Hindlimb muscle (tissue), 1 donor: ENCODE results near the gene PREB. TPM values are rescaled to one million over a fixed set of nuclear protein-coding genes. Genes with fewer than 3 reads are reported as not detected.
"Not testable (repeated sequence)": the region's sequence is repeated elsewhere in the genome, so short reads cannot be mapped to it uniquely, and the experiment has no call there.

ENCODE experiments used
- DNase-seq: peaks from one replicate; pipeline ENCODE4 v3.0.0-alpha.2; 2013
- polyA plus RNA-seq: library from polyadenylated mRNA; unstranded; fragments of 120-200 nt; gene quantifications from one replicate; pipeline ENCODE4 v1.2.1, GENCODE V29; 2013; ENCODE audit not compliant: insufficient read length

The PREB gene
- polyA plus RNA-seq, result 35.1 TPM

DNA sequence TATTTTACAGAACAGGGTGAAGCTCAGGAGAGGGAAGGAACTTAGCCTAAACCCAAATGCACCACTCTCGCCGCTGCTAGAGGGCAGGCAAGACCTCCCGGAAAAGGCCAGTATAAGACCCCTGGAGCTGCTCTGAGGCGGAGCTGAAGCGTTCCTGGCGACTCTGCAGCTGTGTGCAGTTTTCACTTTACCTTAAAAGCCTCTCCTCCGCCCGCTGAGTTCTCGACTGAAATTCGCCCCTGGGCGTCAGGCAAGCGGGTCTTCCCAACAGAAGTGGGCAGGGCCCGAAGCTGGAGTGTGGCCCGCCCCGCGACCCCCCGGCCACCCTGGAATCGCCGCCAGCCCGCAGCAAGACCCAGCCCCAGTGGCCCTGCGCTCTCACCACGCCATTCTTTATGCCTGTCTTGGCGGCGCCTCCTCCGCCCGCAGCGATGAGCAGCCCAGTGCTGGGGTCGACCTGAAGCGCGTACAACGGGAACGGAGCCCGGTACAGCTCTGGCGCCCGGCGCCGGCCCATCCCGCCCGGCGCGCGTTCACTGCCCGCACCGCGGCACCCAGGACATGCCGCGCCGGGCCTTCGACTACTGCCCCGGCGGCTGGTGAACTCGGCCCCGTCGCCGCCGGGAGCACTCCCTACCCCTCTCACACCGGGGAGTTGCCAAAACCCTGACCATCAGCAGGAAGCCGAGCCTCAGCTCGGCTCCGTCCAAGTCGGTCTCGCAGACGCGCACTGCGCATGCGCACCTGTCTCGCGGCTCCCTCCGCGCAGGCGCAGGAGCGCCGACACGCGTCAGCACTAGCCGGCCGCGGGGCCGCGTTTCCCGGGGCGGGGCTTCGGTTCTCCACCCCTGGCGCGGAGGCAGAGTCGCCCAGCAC lies at the start of gene PREB:
TSS of gene PREB (minus strand) at position 732 of the 876 bp plus-strand sequence. CDS start at position 517, 215 bp downstream.
- DNase-seq, result peak; percentile 99

DNA sequence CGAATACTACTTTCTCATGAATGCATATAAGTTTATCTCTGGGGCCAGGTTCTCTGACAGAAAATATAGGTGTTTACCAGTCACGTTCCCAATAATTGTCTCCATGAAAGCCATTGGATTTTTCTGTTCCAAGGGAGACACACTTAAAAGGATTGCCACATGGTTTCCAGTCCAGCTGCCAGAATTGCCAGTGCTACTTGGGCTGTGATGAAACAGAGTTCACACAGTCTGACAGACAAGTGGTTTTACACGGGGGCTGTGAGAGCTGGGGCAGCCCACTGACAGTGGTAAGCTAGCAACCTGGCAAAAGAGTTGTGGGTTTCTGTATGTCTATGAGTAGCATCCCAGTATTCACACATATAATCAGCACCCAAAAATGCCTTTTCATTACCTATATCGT lies 49.7 kb upstream of the PREB start:
- no peak for DNase-seq

DNA sequence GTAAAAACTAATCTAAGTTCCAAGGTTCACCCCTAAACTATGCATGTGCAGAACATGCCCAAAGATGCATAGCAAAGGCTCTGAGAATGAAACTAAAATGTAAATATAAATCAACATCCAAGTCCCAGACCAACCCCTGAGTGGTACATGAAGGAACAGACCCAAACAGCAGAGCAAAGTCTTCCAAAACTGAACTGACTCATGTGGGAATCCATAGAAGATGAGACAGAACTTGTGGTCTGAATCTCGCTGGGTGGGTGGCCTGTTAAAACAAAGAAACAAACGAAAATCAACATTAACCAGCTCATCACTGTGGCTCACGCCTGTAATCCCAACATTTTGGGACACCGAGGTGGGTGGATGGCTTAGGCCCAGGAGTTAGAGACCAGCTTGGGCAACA lies 47.9 kb upstream of the PREB start:
- DNase-seq, result no peak

DNA sequence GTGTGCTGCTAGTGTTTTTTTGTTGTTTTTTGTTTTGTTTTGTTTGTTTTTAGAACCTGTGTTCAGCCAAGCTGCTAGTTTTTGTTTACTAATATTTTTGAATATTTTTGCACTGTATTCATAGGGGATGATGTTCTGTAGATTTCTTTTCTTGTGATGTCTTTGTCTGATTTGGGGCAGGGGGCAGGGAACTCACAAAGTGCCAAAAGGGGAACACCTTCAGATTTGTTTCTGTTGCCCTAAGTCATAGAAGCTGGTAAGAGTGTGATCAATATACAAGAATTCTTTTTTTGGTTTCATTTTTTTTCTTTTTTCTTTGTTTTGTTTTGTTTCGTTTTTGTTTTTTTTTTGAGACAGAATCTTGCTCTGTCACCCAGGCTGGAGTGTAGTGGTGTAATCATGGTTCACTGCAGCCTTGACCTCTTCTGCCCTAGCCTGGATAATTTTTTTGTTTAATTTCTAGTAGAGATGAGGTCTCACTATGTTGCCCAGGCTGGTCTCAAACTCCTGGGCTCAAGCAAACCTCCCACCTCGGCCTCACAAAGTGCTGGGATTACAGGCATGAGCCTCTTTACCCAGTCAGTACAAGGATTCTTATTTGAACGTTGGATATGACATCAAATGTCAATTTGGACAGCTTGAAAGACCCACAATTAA lies 45.0 kb upstream of the PREB start:
- no peak for DNase-seq

GRCh38 chr2:27178469-27178868 lies 44.0 kb upstream of the PREB start:
- DNase-seq, result no peak

DNA sequence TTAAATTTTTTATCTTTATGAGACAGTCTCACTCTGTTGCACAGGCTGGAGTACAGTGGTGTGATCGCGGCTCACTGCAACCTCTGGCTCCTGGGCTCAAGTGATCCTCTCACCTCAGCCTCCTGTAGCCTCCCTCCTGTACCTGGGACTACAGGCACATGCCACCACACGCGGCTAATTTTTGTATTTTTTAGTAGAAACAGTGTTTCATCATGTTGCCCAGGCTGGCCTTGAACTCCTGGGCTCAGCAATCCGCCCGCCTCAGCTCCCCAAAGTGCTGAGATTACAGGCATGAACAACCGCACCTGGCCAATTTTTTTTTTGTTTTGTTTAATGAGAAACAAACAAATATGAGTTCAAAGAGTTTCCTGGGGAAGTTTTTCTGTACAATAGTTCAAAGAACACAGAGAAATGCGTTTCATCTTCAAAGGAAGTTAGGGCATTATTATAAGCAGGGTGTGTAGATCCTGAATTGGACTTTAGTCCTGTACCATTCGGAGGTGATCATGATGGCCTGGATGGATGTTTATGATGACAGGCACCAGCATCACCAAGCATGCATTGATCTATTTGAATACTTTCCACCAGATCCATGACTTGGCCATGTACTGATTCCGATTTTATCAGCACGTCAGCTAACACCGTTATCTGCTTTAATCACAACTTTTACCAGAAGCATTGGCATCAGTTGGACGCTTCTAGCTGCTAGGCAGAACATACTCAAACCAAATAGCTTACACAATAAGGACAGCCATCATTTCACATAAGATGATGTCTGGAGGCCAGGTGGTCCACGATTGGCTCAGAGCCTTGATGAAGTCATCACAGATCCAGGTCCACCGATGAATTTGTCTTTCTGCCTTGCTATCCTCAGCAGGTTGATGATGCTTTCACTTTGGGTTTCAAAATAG lies 43.3 kb upstream of the PREB start:
- DNase-seq, result no peak

- not testable (repeated sequence) for DNase-seq
These were observed 41.3 kb upstream of the PREB start for GRCh38 chr2:27175781-27176180.

DNA sequence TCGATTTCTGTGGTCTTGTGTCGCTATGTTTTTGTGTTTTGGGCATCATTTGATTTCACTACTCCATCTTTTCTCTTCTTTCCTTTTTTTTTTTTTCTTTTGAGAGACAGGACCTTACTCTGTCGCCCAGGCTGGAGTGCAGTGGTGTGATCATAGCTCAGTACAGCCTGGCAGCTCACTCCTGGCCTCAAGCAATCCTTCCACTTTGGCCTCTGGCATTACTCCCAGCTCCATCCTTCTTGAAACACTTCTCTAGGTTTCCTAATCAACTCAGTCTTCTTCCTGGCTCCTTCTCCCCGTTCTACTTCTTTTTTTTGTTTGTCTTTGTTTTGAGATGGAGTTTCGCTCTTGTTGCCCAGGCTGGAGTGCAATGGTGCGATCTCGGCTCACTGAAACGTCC lies 40.9 kb upstream of the PREB start:
- no peak for DNase-seq

DNA sequence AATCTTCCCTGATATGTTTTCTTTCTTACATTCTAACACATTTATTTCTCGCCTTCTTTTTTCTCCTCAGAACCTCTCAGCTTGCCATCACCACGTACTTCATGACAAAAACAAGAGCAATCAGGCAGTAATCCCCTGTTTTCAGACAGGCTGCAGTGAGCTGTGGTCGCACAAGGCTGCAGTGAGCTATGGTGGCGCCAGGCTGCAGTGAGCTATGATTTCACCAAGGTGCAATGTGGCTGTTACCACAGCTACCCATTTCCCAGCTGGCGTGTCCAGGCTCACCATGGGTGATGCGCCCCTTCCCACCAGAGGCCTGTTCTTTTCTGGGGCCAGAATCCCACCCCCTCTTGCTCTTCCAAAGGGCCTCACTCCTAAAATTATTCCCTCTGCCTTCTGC lies 40.2 kb upstream of the PREB start:
- DNase-seq, result no peak

GRCh38 chr2:27171351-27171848 lies 37.0 kb upstream of the PREB start:
- no peak for DNase-seq

- DNase-seq, result no peak
These were observed 36.3 kb upstream of the PREB start for GRCh38 chr2:27170581-27171337.

DNA sequence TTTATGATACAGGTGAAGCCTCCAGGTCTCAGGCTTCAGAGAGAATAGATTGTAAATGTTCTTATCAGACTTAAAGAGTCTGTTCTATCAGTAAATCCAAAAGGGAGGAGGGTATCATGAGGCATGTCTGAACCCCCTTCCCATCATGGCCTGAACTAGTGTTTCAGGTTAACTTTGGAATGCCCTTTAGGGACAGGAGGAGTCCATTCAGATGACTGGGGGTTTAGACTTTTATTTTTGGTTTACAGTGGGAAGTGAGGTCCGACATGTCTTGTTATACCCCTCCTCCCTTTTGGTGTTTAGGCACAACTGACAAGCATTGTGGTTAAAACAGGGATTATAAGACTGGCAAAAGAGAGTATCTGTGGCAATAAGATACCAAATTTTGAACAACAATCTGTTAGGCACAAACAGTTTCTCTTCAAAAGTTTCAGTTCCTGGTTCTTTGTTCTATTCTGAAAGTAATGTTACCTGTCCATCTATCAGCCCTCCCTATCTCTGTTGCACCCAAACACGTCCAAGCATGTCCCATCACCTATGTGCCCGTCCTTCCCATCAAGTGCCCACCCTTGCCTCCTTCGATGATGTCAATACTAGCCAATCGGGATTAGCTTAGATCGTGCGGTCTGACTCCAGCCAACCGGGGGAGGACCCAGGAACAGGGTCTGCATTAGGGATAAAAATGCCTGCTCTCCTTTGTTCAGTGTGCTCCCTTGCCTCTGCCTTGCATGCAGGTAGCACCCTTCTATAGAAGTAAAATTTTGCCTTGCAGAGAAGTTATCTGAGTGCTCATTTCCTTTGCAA lies 30.7 kb upstream of the PREB start:
- no peak for DNase-seq

DNA sequence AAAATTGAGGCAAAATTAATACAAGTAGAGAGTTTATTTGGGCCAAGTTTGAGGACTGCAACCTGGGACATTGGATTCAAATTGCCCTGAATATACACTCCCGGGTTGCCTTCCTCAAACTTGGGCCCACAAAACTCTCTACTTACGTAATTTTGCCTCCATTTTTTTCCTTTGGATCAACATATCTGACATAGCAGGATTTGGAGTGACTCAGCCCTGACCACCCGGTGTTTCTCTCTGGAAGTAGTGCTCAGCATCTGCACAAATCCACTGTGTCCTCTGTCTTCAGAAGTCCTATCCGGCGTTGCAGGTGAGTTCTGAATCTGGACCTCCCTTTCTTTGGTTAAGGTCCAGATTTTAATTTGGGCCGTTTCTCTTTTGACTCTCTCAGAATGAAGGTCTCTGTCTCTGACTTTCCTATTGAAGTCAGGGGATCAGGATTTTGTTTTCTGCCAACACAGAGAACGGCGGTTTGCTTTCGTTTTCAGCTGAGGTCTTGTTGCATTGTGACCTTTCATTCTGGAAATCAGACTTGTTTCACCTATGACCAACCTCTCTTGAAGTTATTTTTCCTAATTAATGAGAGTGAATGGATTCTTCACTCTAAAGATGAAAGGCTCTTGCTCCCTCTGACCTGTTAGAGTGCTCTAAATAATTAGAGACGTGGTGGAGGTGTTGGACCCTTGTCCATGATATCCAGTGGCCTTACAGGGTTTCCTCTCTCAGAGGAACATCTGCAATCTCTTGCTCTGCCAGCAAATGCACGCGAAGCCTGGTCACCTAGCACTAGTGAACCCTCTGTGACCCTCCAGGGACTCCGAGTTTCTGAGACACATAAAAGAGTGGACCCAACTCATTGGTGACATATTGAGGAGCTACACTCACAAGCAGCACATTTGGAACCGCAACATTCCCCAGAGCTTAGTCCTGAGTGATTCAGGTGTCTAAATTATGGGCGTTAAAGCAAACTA lies 28.0 kb upstream of the PREB start:
- DNase-seq, result no peak

- DNase-seq, result no peak
These were observed 25.8 kb upstream of the PREB start for GRCh38 chr2:27160191-27160590.

GRCh38 chr2:27159271-27159670 lies 24.8 kb upstream of the PREB start:
- DNase-seq, result no peak

GRCh38 chr2:27158468-27158867 lies 24.0 kb upstream of the PREB start:
- no peak for DNase-seq

GRCh38 chr2:27155069-27155520 lies 20.7 kb upstream of the PREB start:
- no peak for DNase-seq

GRCh38 chr2:27154488-27154887 lies 20.1 kb upstream of the PREB start:
- DNase-seq, result no peak

DNA sequence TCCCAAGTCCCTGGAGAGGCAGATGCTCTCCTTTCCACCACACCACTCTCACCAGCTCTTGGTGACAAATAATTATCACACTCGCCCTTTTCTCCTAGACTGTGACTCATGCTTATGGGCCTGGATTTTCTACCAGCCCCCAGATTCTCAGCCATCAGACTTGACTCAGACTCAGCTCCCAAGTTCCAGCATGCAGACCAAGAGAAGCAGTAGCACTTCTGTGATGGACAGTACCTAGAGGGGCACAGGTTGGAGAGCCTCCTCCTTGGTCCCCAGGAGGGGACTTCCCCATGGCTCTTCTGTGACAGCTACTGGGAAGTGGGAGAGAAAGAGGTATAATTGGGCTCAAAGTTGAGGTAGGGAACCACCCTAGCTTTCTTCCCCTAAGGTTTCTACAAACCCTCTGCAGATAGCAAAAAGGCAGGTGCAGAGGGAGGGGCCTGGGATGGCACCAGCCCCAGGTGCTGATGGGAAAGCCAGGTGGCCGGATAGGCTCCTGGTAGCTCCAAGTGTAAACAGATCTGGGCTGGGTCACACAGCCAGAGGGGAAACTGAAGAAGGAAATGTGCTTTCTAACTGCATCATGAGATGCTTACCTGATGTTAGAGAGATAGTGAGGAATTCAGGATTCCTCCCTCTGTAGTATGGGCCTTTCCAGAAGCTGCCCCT lies 18.5 kb upstream of the PREB start:
- no peak for DNase-seq
